H1 (cell line): ENCODE data around the gene TSHB. TPM values are rescaled to one million over a fixed set of nuclear protein-coding genes. Genes with fewer than 3 reads are reported as not detected.

Experiments used
- CTCF ChIA-PET: fragments of 300-600 bp; sonication (Branson Sonifier 250); formaldehyde crosslinking; loops from one replicate; lab custom pipeline; 2021; ENCODE audit not compliant: partially characterized antibody; lab: Charles Lee
- POLR2A ChIA-PET: fragments of 300-600 bp; sonication (Branson Sonifier 250); formaldehyde crosslinking; loops from one replicate; lab custom pipeline; 2021; ENCODE audit warnings: inconsistent platforms; ENCODE audit not compliant: partially characterized antibody; lab: Charles Lee
- DNase-seq, 2 experiments: peaks; one replicate each; pipeline versions ENCODE4 v3.0.0 to v3.0.0-alpha.2; 2010 to 2022; ENCODE audit warnings: low spot score in 2 of 2, low read depth in 1 of 2, mixed read lengths in 1 of 2
- FAIRE-seq: peaks from 2 replicates; lab custom pipeline; 2011; peaks lifted over from hg19 to GRCh38; lab: Jason Lieb, UNC
- H2AFZ ChIP-seq: 2 replicates; pipeline ENCODE4 v1.8.1; 2012; ENCODE audit warnings: low read length, inconsistent platforms
- H2AK5ac ChIP-seq: 2 replicates; pipeline ENCODE4 v1.6.1; 2013; ENCODE audit warnings: low read depth, low read length
- H2BK120ac ChIP-seq: replicated peaks from 2 replicates; pipeline ENCODE3; 2013; ENCODE audit warnings: low read depth, low read length, inconsistent platforms
- H2BK12ac ChIP-seq: 2 replicates; pipeline ENCODE4 v1.6.1; 2013; ENCODE audit warnings: low read depth, low read length
- H2BK15ac ChIP-seq: 2 replicates; pipeline ENCODE4 v1.6.1; 2013; ENCODE audit warnings: low read length
- H2BK20ac ChIP-seq: 2 replicates; pipeline ENCODE4 v1.6.1; 2013; ENCODE audit warnings: low read length
- H2BK5ac ChIP-seq: 2 replicates; pipeline ENCODE4 v1.6.1; 2013; ENCODE audit warnings: low read depth, low read length
- H3K14ac ChIP-seq: 2 replicates; pipeline ENCODE4 v1.6.1; 2013; ENCODE audit warnings: inconsistent platforms; ENCODE audit not compliant: insufficient read length
- H3K18ac ChIP-seq: 2 replicates; pipeline ENCODE4 v1.6.1; 2013; ENCODE audit warnings: low read length; ENCODE audit errors: extremely low read depth
- H3K23ac ChIP-seq: 2 replicates; pipeline ENCODE4 v1.6.1; 2013; ENCODE audit warnings: inconsistent platforms; ENCODE audit not compliant: insufficient read length
- H3K23me2 ChIP-seq: 2 replicates; pipeline ENCODE4 v1.6.1; 2013; ENCODE audit warnings: low read depth, low read length
- H3K27ac ChIP-seq: 2 replicates; pipeline ENCODE4 v1.6.1; 2011; ENCODE audit warnings: low read depth, low read length, inconsistent platforms
- H3K27me3 ChIP-seq, 4 experiments: replicated peaks in 1 of 4; 1 replicate in 1 of 4; 2 replicates in 3 of 4; pipeline versions ENCODE4 v1.6.1 to v1.8.1; 2011 to 2013; ENCODE audit warnings: low read length in 3 of 4, mild to moderate bottlenecking in 3 of 4, inconsistent platforms in 2 of 4, mixed read lengths in 2 of 4, moderate library complexity in 1 of 4; ENCODE audit not compliant: control insufficient read depth in 3 of 4, insufficient read depth in 3 of 4; ENCODE audit errors: extremely low read depth in 1 of 4
- H3K36me3 ChIP-seq, 4 experiments: 2 replicates each; pipeline versions ENCODE4 v1.6.1 to v1.8.1; 2011 to 2013; ENCODE audit warnings: mild to moderate bottlenecking in 4 of 4, low read length in 3 of 4, moderate library complexity in 2 of 4, control low read depth in 1 of 4, inconsistent platforms in 1 of 4; ENCODE audit not compliant: insufficient read depth in 4 of 4, control insufficient read depth in 2 of 4
- H3K4ac ChIP-seq: replicated peaks from 2 replicates; pipeline ENCODE3; 2013; ENCODE audit warnings: low read length, low read depth, mixed read lengths, inconsistent platforms; ENCODE audit not compliant: insufficient read length
- H3K4me1 ChIP-seq, 4 experiments: replicated peaks in 1 of 4; 1 replicate in 1 of 4; 2 replicates in 3 of 4; pipeline versions ENCODE4 v1.6.1 to v1.8.1; 2011 to 2013; ENCODE audit warnings: low read length in 3 of 4, inconsistent platforms in 2 of 4, mixed read lengths in 1 of 4; ENCODE audit not compliant: insufficient read depth in 4 of 4, control insufficient read depth in 3 of 4
- H3K4me2 ChIP-seq, 2 experiments: 2 replicates each; pipeline versions ENCODE4 v1.6.1 to v1.8.1; 2011 to 2013; ENCODE audit warnings: low read depth in 2 of 2, low read length in 2 of 2, control low read depth in 1 of 2, inconsistent platforms in 1 of 2, mild to moderate bottlenecking in 1 of 2; ENCODE audit not compliant: insufficient read depth in 1 of 2
- H3K4me3 ChIP-seq, 4 experiments: fragments of 200-600, 300-600 bp in 1 of 4; sonication (generic), shearing (Covaris generic), sonication (Bioruptor Twin) in 1 of 4; 2 replicates each; pipeline versions ENCODE4 v1.5.1 to v1.8.1; 2011 to 2016; ENCODE audit warnings: low read length in 4 of 4, low read depth in 3 of 4, control low read depth in 2 of 4, inconsistent platforms in 2 of 4, mild to moderate bottlenecking in 2 of 4, mixed read lengths in 1 of 4, moderate library complexity in 1 of 4; ENCODE audit not compliant: insufficient read depth in 2 of 4; ENCODE audit errors: extremely low read depth in 1 of 4
- H3K56ac ChIP-seq: replicated peaks from 2 replicates; pipeline ENCODE3; 2013; ENCODE audit warnings: low read depth, mild to moderate bottlenecking, mixed read lengths, low read length, inconsistent platforms; ENCODE audit not compliant: insufficient read length
- H3K79me1 ChIP-seq: 2 replicates; pipeline ENCODE4 v1.6.1; 2013; ENCODE audit warnings: low read depth, low read length, control low read depth
- H3K79me2 ChIP-seq, 2 experiments: 2 replicates each; pipeline versions ENCODE4 v1.6.1 to v1.8.1; 2012 to 2013; ENCODE audit warnings: low read length in 2 of 2, mild to moderate bottlenecking in 2 of 2, inconsistent platforms in 1 of 2; ENCODE audit not compliant: insufficient read depth in 2 of 2, control insufficient read depth in 1 of 2
- H3K9ac ChIP-seq, 4 experiments: replicated peaks in 1 of 4; 1 replicate in 1 of 4; 2 replicates in 3 of 4; pipeline versions ENCODE4 v1.6.1 to v1.8.1; 2011 to 2013; ENCODE audit warnings: low read depth in 3 of 4, low read length in 3 of 4, control low read depth in 2 of 4, mild to moderate bottlenecking in 2 of 4, moderate library complexity in 2 of 4, inconsistent platforms in 1 of 4; ENCODE audit errors: extremely low read depth in 1 of 4
- H3K9me3 ChIP-seq, 2 experiments: 2 replicates each; pipeline versions ENCODE4 v1.6.1 to v1.8.1; 2012 to 2013; ENCODE audit warnings: mild to moderate bottlenecking in 2 of 2, moderate library complexity in 2 of 2, control low read depth in 1 of 2, inconsistent platforms in 1 of 2, low read depth in 1 of 2, low read length in 1 of 2, mixed read lengths in 1 of 2; ENCODE audit not compliant: insufficient read depth in 2 of 2
- H4K20me1 ChIP-seq, 2 experiments: replicated peaks in 1 of 2; 2 replicates each; pipeline versions ENCODE3 to v1.8.1; 2011 to 2013; ENCODE audit warnings: inconsistent platforms in 2 of 2, low read length in 2 of 2, mild to moderate bottlenecking in 1 of 2; ENCODE audit not compliant: insufficient read depth in 2 of 2, control insufficient read depth in 1 of 2
- H4K5ac ChIP-seq: 2 replicates; pipeline ENCODE4 v1.6.1; 2013; ENCODE audit warnings: low read length, low read depth, mixed read lengths, inconsistent platforms; ENCODE audit not compliant: insufficient read length
- H4K8ac ChIP-seq: 2 replicates; pipeline ENCODE4 v1.8.0; 2013; ENCODE audit warnings: mild to moderate bottlenecking, moderate library complexity, low read length, inconsistent platforms; ENCODE audit not compliant: insufficient read depth; ENCODE audit errors: extremely low read depth
- H4K91ac ChIP-seq: replicated peaks from 2 replicates; pipeline ENCODE3; 2013; ENCODE audit warnings: low read length, mixed read lengths, inconsistent platforms; ENCODE audit not compliant: insufficient read length
- CTCF ChIP-seq, 3 experiments: IDR thresholded peaks; 1 replicate in 2 of 3; 2 replicates in 1 of 3; pipeline versions ENCODE4 v1.5.1 to v1.6.1; 2011; ENCODE audit warnings: low read length in 3 of 3, mild to moderate bottlenecking in 3 of 3, inconsistent platforms in 2 of 3, low read depth in 1 of 3, moderate library complexity in 1 of 3; ENCODE audit not compliant: insufficient read depth in 1 of 3; ENCODE audit errors: control extremely low read depth in 1 of 3
- RAD21 ChIP-seq, 2 experiments: IDR thresholded peaks in 1 of 2; conservative IDR thresholded peaks in 1 of 2; 2 replicates each; pipeline ENCODE4 v1.6.1; 2011; ENCODE audit warnings: low read depth in 2 of 2, low read length in 2 of 2, improper control_type of control experiment in 1 of 2, inconsistent platforms in 1 of 2, mild to moderate bottlenecking in 1 of 2, moderate library complexity in 1 of 2
- RNF2 ChIP-seq: fragments of 200-900, 300-1000 bp; sonication (generic); IDR thresholded peaks from 2 replicates; pipeline ENCODE4 v1.7.1; 2016; ENCODE audit warnings: borderline replicate concordance, low read depth, mild to moderate bottlenecking, antibody characterized with exemption, low read length; ENCODE audit not compliant: poor library complexity, severe bottlenecking; ENCODE audit errors: missing control alignments
- WGBS, 2 experiments: shearing (Covaris generic) in 1 of 2; methylation state at CpG; one replicate each; pipeline versions ENCODE4 v1.1.6 to v1.1.7; 2013 to 2015; ENCODE audit warnings: low lambda C conversion rate in 2 of 2, mixed read lengths in 2 of 2, inconsistent platforms in 1 of 2, low coverage in 1 of 2, missing lambda C conversion rate in 1 of 2; ENCODE audit not compliant: insufficient replicate concordance in 2 of 2, insufficient coverage in 1 of 2, insufficient read length in 1 of 2; ENCODE audit errors: extremely low coverage in 1 of 2, missing lambda C conversion rate in 1 of 2; 5-methylcytosine and 5-hydroxymethylcytosine counted together
- polyA plus RNA-seq, 7 experiments: library from polyadenylated mRNA; depleted of rRNA in 3 of 7; stranded (reverse) in 5 of 7; unstranded in 2 of 7; fragments of >200 nt in 5 of 7; fragments of 200-250 nt in 2 of 7; gene quantifications; 1 replicate in 5 of 7; 2 replicates in 1 of 7; 4 replicates in 1 of 7; pipeline versions ENCODE4 v1.2.1 to v1.2.3, GENCODE V29; 2011 to 2013; ENCODE audit warnings: missing spikeins in 2 of 7, mixed read lengths in 2 of 7
- total RNA-seq: library from RNA; stranded (reverse); fragmentation: NEBNext Ultra II Directional; extraction: Animal tissue kit (Norgen Biotek cat#: 25700); gene quantifications from 2 replicates; pipeline ENCODE4 v1.2.1, GENCODE V29; 2021

TSHB gene
- total and polyA plus RNA-seq, 2 of the 8 experiments (the other 6 are each of a cell fraction or from before 2014, with no cell fraction given): not detected

- Histone ChIP-seq H3K79me2 (no peaks in the 10 kb centered on the region), H2BK15ac (no peak overlapping the region), H2BK20ac (no peak overlapping the region), H4K8ac (no peak overlapping the region), H2AK5ac (no peak overlapping the region), H4K20me1 (no peaks in the 10 kb centered on the region), H3K23ac (no peak overlapping the region), H3K56ac (no peak overlapping the region), H3K4ac (no peak overlapping the region), H3K18ac (no peak overlapping the region; the same call in 1 of the 2 replicates), H2AFZ (peak overlapping the region; percentile 61; the same call in 1 of the 2 replicates), H4K5ac (no peak overlapping the region), H3K14ac (no peak overlapping the region), H3K4me1 (peaks cover 0 to 6% (median 2%) of the 10 kb centered on the region in 4 experiments; a peak in 3 of 7 replicates), H3K9ac (no peak overlapping the region), H2BK5ac (no peak overlapping the region), H3K36me3 (no peaks in the 10 kb centered on the region), H2BK120ac (no peak overlapping the region), H2BK12ac (no peak overlapping the region), H3K27ac (no peak overlapping the region), H3K9me3 (no peaks in the 10 kb centered on the region), H3K27me3 (no peaks in the 10 kb centered on the region), H3K4me3 (no peak overlapping the region), H3K4me2 (no peak overlapping the region), H4K91ac (no peak overlapping the region), H3K23me2 (no peaks in the 10 kb centered on the region), H3K79me1 (no peaks in the 10 kb centered on the region)
- ChIA-PET POLR2A (interaction anchor here (1.0 kb wide), 1 partner anchor 37 kb away, joined by 4 read pairs; the partner anchor contains the start of gene TSPAN2), CTCF (interaction anchor here (0.6 to 6.4 kb wide), 33 partner anchors 9 to 929 kb away, joined by 3 to 106 read pairs (median 4); partner anchors contain the start of gene TSPAN2)
- peak; percentile 68 to 75 for TF ChIP-seq RAD21 (IDR thresholded peaks at IDR 0.05 in 1 of 2, conservative IDR thresholded peaks at IDR 0.05 in 1 of 2; ENCODE audit: low read depth in 2 of 2, low read length in 2 of 2)
- no peak for TF ChIP-seq RNF2
- TF ChIP-seq CTCF (IDR thresholded peaks at IDR 0.05; ENCODE audit: control extremely low read depth in 1 of 3, insufficient read depth in 1 of 3, low read depth in 1 of 3, low read length in 3 of 3): peak in 2 of 3 experiments; percentile 77 to 83; a peak in 3 of 4 replicates
- FAIRE-seq (peak; percentile 80), DNase-seq (peak in 1 of 2 experiments; percentile 69)
- 48% methylated on average over 9 of the region's 9 CpGs; no CpG with 5 or more reads in 1 of the 2 experiments for WGBS, 2 experiments
Measured at GRCh38 chr1:115052454-115053083, 22.9 kb downstream of the TSHB start.
